A549 (cell line): ENCODE results near the gene APOA1. TPM values are rescaled to one million over a fixed set of nuclear protein-coding genes. Genes with fewer than 3 reads are reported as not detected.

Source experiments
- ATAC-seq, 2 experiments: fragments of 200-7000 bp in 1 of 2; fragments of >200 bp in 1 of 2; cut with Nextera tagmentation in 1 of 2; cut with Tn5 transposase in 1 of 2; 3 replicates each; pipeline versions ENCODE4 v1.8.0 to v1.9.1; 2018 to 2020; ENCODE audit warnings: mild to moderate bottlenecking in 1 of 2, moderate library complexity in 1 of 2
- CTCF ChIA-PET: fragments of 300-600 bp; sonication (Branson Sonifier 250); formaldehyde crosslinking; extraction: SDS; loops from one replicate; lab custom pipeline; 2021; ENCODE audit warnings: antibody characterized with exemption, inconsistent platforms; lab: Yijun Ruan, JAX
- POLR2A ChIA-PET: fragments of 350-600 bp; formaldehyde crosslinking; extraction: SDS; loops from one replicate; lab custom pipeline; 2021; ENCODE audit warnings: antibody characterized with exemption, inconsistent platforms; lab: Yijun Ruan, JAX
- DNase-seq, 2 experiments: peaks; one replicate each; pipeline versions ENCODE4 v3.0.0 to v3.0.0-alpha.2; 2011 to 2016; ENCODE audit warnings: low read depth in 1 of 2, low spot score in 1 of 2
- FAIRE-seq: peaks from 2 replicates; lab custom pipeline; 2011; peaks lifted over from hg19 to GRCh38; lab: Jason Lieb, UNC
- H3K27ac ChIP-seq, 2 experiments: fragments of >200 bp; sonication (Bioruptor Twin); formaldehyde crosslinking; 3 replicates each; pipeline ENCODE4 v1.5.1; 2016 to 2017
- H3K4me1 ChIP-seq: fragments of >200 bp; sonication (Bioruptor Twin); formaldehyde crosslinking; 3 replicates; pipeline ENCODE4 v1.6.1; 2016
- H3K4me2 ChIP-seq: fragments of >200 bp; sonication (Bioruptor Twin); formaldehyde crosslinking; 3 replicates; pipeline ENCODE4 v1.6.1; 2016
- H3K4me3 ChIP-seq: fragments of >200 bp; sonication (Bioruptor Twin); formaldehyde crosslinking; 3 replicates; pipeline ENCODE4 v1.5.1; 2016
- H3K9me3 ChIP-seq: fragments of >200 bp; sonication (Bioruptor Twin); formaldehyde crosslinking; 3 replicates; pipeline ENCODE4 v1.6.1; 2016
- BCL3 ChIP-seq: fragments of >200 bp; sonication (Bioruptor Twin); formaldehyde crosslinking; IDR thresholded peaks from 3 replicates; pipeline ENCODE4 v1.6.1; 2016
- CHD2 ChIP-seq: fragments of 150-350 bp; IDR thresholded peaks from 2 replicates; pipeline ENCODE4 v1.6.1; 2014; ENCODE audit warnings: low read length; ENCODE audit not compliant: partially characterized antibody
- CHD4 ChIP-seq: fragments of 200-600 bp; sonication (generic); IDR thresholded peaks from 2 replicates; pipeline ENCODE4 v1.6.1; 2016; ENCODE audit warnings: antibody characterized with exemption, mild to moderate bottlenecking, borderline replicate concordance
- CTCF ChIP-seq: fragments of >200 bp; sonication (Bioruptor Twin); formaldehyde crosslinking; IDR thresholded peaks from 3 replicates; pipeline ENCODE4 v1.5.1; 2016
- EHF ChIP-seq: fragments of 250-450 bp; sonication (Bioruptor Pico); IDR thresholded peaks from 2 replicates; pipeline ENCODE4 v1.5.0; 2020; ENCODE audit warnings: mild to moderate bottlenecking
- EHMT2 ChIP-seq: fragments of 200-600 bp; sonication (generic); IDR thresholded peaks from 2 replicates; pipeline ENCODE4 v1.6.1; 2016; ENCODE audit warnings: antibody characterized with exemption, low read depth, mild to moderate bottlenecking, moderate library complexity
- ELK1 ChIP-seq: fragments of 150-350 bp; IDR thresholded peaks from 2 replicates; pipeline ENCODE4 v1.6.1; 2014; ENCODE audit warnings: low read depth, mild to moderate bottlenecking, low read length
- EP300 ChIP-seq, 2 experiments: fragments of >200 bp; sonication (Bioruptor Twin); formaldehyde crosslinking; IDR thresholded peaks; 2 replicates in 1 of 2; 3 replicates in 1 of 2; pipeline ENCODE4 v1.6.1; 2016 to 2017
- FOSL2 ChIP-seq, 2 experiments: fragments of 450-650 bp in 1 of 2; fragments of >200 bp in 1 of 2; sonication (Bioruptor Twin) in 1 of 2; formaldehyde crosslinking; IDR thresholded peaks; 2 replicates each; pipeline versions ENCODE4 v1.5.0 to v1.6.1; 2016 to 2020; ENCODE audit warnings: mild to moderate bottlenecking in 1 of 2, moderate library complexity in 1 of 2
- FOXS1 ChIP-seq: fragments of 250-450 bp; sonication (Bioruptor Pico); IDR thresholded peaks from 2 replicates; pipeline ENCODE4 v1.5.0; 2020; ENCODE audit warnings: mild to moderate bottlenecking, moderate library complexity
- GATA3 ChIP-seq: IDR thresholded peaks from 2 replicates; pipeline ENCODE4 v1.6.1; 2012; ENCODE audit warnings: borderline replicate concordance
- HDAC2 ChIP-seq: fragments of 200-600 bp; sonication (generic); IDR thresholded peaks from 2 replicates; pipeline ENCODE4 v1.6.1; 2016
- HEYL ChIP-seq: fragments of 250-450 bp; sonication (Bioruptor Pico); IDR thresholded peaks from 2 replicates; pipeline ENCODE4 v1.8.0; 2021; ENCODE audit warnings: mild to moderate bottlenecking, moderate library complexity
- HOXA7 ChIP-seq: fragments of 250-450 bp; sonication (Bioruptor Pico); IDR thresholded peaks from 2 replicates; pipeline ENCODE4 v1.5.0; 2020; ENCODE audit warnings: mild to moderate bottlenecking, moderate library complexity
- HOXB13 ChIP-seq: fragments of 250-450 bp; sonication (Bioruptor Pico); IDR thresholded peaks from 2 replicates; pipeline ENCODE4 v1.5.0; 2020; ENCODE audit warnings: low read depth, mild to moderate bottlenecking, moderate library complexity
- KDM1A ChIP-seq: fragments of 200-600 bp; sonication (generic); IDR thresholded peaks from 2 replicates; pipeline ENCODE4 v1.6.1; 2016; ENCODE audit warnings: low read depth, mild to moderate bottlenecking
- KDM5A ChIP-seq: fragments of 200-600 bp; sonication (generic); IDR thresholded peaks from 2 replicates; pipeline ENCODE4 v1.6.1; 2016; ENCODE audit warnings: antibody characterized with exemption, mild to moderate bottlenecking
- MAZ ChIP-seq: fragments of 150-350 bp; IDR thresholded peaks from 2 replicates; pipeline ENCODE4 v1.6.1; 2014; ENCODE audit warnings: antibody characterized with exemption, low read depth, low read length, borderline replicate concordance
- MYC ChIP-seq: IDR thresholded peaks from 2 replicates; pipeline ENCODE4 v1.6.1; 2012; ENCODE audit warnings: mild to moderate bottlenecking, inconsistent platforms, low read length, improper control_type of control experiment, borderline replicate concordance
- NPAS2 ChIP-seq: fragments of 250-450 bp; sonication (Bioruptor Pico); IDR thresholded peaks from 2 replicates; pipeline ENCODE4 v1.8.0; 2022; ENCODE audit warnings: mild to moderate bottlenecking, moderate library complexity, borderline replicate concordance
- NR3C1 ChIP-seq: fragments of >200 bp; sonication (Bioruptor Twin); formaldehyde crosslinking; IDR thresholded peaks from 3 replicates; pipeline ENCODE4 v1.6.1; 2017
- POLR2A ChIP-seq: IDR thresholded peaks from 2 replicates; pipeline ENCODE4 v1.6.1; 2012; ENCODE audit warnings: mild to moderate bottlenecking, low read length
- RCOR1 ChIP-seq: fragments of 150-350 bp; IDR thresholded peaks from 2 replicates; pipeline ENCODE4 v1.6.1; 2014; ENCODE audit warnings: antibody characterized with exemption, low read length, low read depth
- RNF2 ChIP-seq: fragments of 200-600 bp; sonication (generic); IDR thresholded peaks from 2 replicates; pipeline ENCODE4 v1.6.1; 2016; ENCODE audit warnings: low read depth, mild to moderate bottlenecking, antibody characterized with exemption, moderate library complexity, borderline replicate concordance
- SREBF2 ChIP-seq: fragments of 450-650 bp; IDR thresholded peaks from 2 replicates; pipeline ENCODE4 v1.6.1; 2014; ENCODE audit warnings: mild to moderate bottlenecking, moderate library complexity
- ZC3H11A ChIP-seq: fragments of 450-650 bp; IDR thresholded peaks from 2 replicates; pipeline ENCODE4 v1.6.1; 2014; ENCODE audit warnings: antibody characterized with exemption, mild to moderate bottlenecking
- ZNF302 ChIP-seq: fragments of 250-450 bp; sonication (Bioruptor Pico); IDR thresholded peaks from 2 replicates; pipeline ENCODE4 v1.9.0; 2021; ENCODE audit warnings: inconsistent platforms, mild to moderate bottlenecking, moderate library complexity
- ZSCAN20 ChIP-seq: fragments of 250-450 bp; sonication (Bioruptor Pico); IDR thresholded peaks from 2 replicates; pipeline ENCODE4 v1.8.0; 2022; ENCODE audit warnings: mild to moderate bottlenecking, moderate library complexity
- WGBS: methylation state at CpG from one replicate; pipeline ENCODE4 v1.1.6; 2017; ENCODE audit errors: missing lambda C conversion rate; 5-methylcytosine and 5-hydroxymethylcytosine counted together
- polyA plus RNA-seq, 4 experiments: library from polyadenylated mRNA; depleted of rRNA in 3 of 4; stranded (reverse); fragments of >200 nt; fragmentation: RNase III in 1 of 4; extraction: RNeasy Plus Mini Kit Qiagen cat#74134 plus additional on column Dnase treatment in 1 of 4; gene quantifications; 2 replicates in 3 of 4; 3 replicates in 1 of 4; pipeline ENCODE4 v1.2.3, GENCODE V29; 2011 to 2017
- TF ChIP-seq, protein P1 (sequence below): IDR thresholded peaks from 2 replicates; pipeline ENCODE4 v1.6.1; 2012

APOA1 gene
- polyA plus RNA-seq, 2 of the 4 experiments (the other 2 are of a cell fraction) = 0.23 TPM; not detected in 1

DNA sequence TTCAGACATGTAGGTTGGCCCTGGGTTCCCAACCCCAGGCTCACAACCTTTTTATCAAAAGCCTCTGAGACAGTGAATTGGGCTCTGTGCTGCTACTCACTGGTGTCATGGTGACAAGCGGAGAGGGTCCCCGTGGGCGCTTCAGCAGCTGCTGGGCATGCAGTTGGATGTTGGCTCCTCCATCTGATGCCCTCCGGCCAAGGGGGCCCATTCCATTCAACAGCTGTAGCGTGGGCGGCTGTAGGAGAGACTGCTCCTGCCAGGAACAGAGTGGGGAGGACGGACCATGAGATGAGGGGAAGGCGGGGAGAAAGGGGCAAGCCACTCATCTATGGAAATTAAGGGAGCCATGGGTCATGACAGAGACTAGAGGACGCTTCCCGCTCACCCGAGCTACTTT lies 36.0 kb upstream of the APOA1 start:
- FAIRE-seq = no peak
- POLR2A ChIA-PET = no interaction called here

DNA sequence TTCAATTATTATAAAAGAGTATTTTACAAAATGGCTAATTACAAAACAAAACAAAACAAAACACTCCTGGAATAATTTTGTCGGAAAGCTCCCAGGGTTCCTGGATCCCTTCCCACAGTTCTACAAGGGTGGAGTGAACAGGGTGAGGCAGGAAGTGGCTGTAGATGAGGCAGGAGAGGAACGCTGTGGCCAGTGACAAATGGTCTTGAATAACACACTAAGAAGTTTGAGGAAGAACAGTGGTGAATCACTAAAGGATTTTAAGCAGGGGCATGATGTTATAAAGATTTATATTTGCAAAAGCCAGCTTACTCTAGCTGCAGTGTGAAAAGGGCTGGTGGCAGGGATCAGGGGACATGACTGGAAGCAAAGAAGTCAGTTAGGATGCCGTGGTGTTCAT lies 33.8 kb upstream of the APOA1 start:
- ATAC-seq = no peak
- no peaks in the 10 kb centered on the region for H3K9me3 ChIP-seq
- FAIRE-seq = no peak

More for the DNA sequence above, 36.0 kb upstream of the APOA1 start:
- WGBS = 100% methylated on average over 11 of the region's 11 CpGs
- CTCF ChIA-PET = interaction anchor here (0.9 to 2.3 kb wide), 4 partner anchors 37 to 232 kb away, joined by 3 to 12 read pairs (median 4); no protein-coding TSS in a partner anchor
- ATAC-seq (no peak), DNase-seq (no peak)
- H3K4me1 ChIP-seq = no peaks in the 10 kb centered on the region
- no peaks in the 10 kb centered on the region for H3K9me3 ChIP-seq
- H3K4me3 ChIP-seq = no peak overlapping the region
- no peak overlapping the region for H3K27ac ChIP-seq
- TF ChIP-seq CHD2 = no peak
- TF ChIP-seq MYC = no peak
- TF ChIP-seq, protein P1, sequence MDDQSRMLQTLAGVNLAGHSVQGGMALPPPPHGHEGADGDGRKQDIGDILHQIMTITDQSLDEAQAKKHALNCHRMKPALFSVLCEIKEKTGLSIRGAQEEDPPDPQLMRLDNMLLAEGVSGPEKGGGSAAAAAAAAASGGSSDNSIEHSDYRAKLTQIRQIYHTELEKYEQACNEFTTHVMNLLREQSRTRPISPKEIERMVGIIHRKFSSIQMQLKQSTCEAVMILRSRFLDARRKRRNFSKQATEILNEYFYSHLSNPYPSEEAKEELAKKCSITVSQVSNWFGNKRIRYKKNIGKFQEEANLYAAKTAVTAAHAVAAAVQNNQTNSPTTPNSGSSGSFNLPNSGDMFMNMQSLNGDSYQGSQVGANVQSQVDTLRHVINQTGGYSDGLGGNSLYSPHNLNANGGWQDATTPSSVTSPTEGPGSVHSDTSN = no peak
- no peak for TF ChIP-seq KDM5A
- TF ChIP-seq BCL3 = no peak
- TF ChIP-seq EP300 (IDR thresholded peaks at IDR 0.05) = no peak
- TF ChIP-seq ZNF302 (CRISPR knock-in tag) = no peak
- no peak for TF ChIP-seq HEYL (CRISPR knock-in tag)
- no peak for TF ChIP-seq EHMT2
- no peak for TF ChIP-seq SREBF2
- no peak for TF ChIP-seq HDAC2
- TF ChIP-seq HOXA7 = no peak
- TF ChIP-seq EHF (CRISPR knock-in tag) = no peak
- no peak for TF ChIP-seq CHD4
- no peak for TF ChIP-seq FOXS1
- no peak overlapping the region for H3K4me2 ChIP-seq

DNA sequence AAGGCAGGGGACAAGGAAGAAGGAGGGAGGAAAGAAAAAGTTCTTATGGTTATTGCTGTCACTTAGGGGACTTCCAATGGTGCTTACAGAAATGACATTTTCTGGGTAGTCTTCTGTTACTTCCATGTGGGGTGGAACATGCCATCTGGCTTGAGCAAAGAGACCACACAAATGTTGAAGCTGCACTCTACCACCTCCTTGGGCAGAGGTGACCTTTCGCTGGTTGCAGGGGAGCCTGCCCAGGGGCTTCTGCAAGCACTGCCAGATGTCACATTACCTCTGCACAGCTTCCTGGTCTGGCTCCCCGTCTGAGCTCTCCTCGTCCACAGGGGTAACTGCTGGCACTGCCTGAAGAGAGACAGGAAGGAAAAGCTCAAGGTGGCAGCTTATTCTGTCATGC lies 32.6 kb upstream of the APOA1 start:
- no peaks in the 10 kb centered on the region for H3K9me3 ChIP-seq
- TF ChIP-seq RCOR1 (no peak), EP300 (IDR thresholded peaks at IDR 0.05) (no peak), KDM5A (no peak), KDM1A (no peak), FOSL2 (IDR thresholded peaks at IDR 0.05) (no peak), FOSL2 (CRISPR knock-in tag; IDR thresholded peaks at IDR 0.05) (no peak), NPAS2 (CRISPR knock-in tag) (no peak), MAZ (no peak), EHMT2 (no peak), NR3C1 (no peak), HDAC2 (no peak), POLR2A (no peak), CHD4 (no peak), ZSCAN20 (CRISPR knock-in tag) (no peak), HOXA7 (no peak), GATA3 (no peak), ZC3H11A (no peak), HOXB13 (no peak), CTCF (no peak)
- CTCF ChIA-PET = no interaction called here
- no peak overlapping the region for H3K4me2 ChIP-seq
- no peaks in the 10 kb centered on the region for H3K4me1 ChIP-seq
- ATAC-seq (no peak), DNase-seq (no peak), FAIRE-seq (no peak)
- no peak overlapping the region for H3K27ac ChIP-seq
- no peak overlapping the region for H3K4me3 ChIP-seq
- POLR2A ChIA-PET = no interaction called here
- 64% methylated on average over 3 of the region's 3 CpGs for WGBS

More for the DNA sequence above, 33.8 kb upstream of the APOA1 start:
- no peaks in the 10 kb centered on the region for H3K4me1 ChIP-seq
- ChIA-PET CTCF (interaction anchor here (0.7 to 1.2 kb wide), 2 partner anchors 9 to 80 kb away, joined by 3 to 4 read pairs; partner anchors contain the start of gene APOA5), POLR2A (no interaction called here)
- no peak overlapping the region for H3K27ac ChIP-seq
- TF ChIP-seq ELK1 (no peak), RNF2 (no peak)
- no peak overlapping the region for H3K4me3 ChIP-seq
- no peak overlapping the region for H3K4me2 ChIP-seq
- 73% methylated on average over 3 of the region's 3 CpGs for WGBS
- no peak for DNase-seq
